DMS 273 (cell line): Measurements from ENCODE around the gene PAK6.

Source experiments
- DNase-seq: peaks from one replicate; lab custom pipeline; 2025; ENCODE audit not compliant: unreplicated experiment; lab: John Stamatoyannopoulos, UW

Gene PAK6

GRCh38 chr15:40307421-40308211, 68.8 kb downstream of the PAK6 start, which contains the start of gene PLCB2:
TSS of gene PLCB2 (minus strand) at chr15:40307935. CDS start at chr15:40307672, 263 bp downstream.
- peak; percentile 61 for DNase-seq

- no peak for DNase-seq
These were observed 70.5 kb downstream of the PAK6 start for GRCh38 chr15:40309344-40309862.

GRCh38 chr15:40310001-40310959, 71.4 kb downstream of the PAK6 start:
- DNase-seq, result peak; percentile 73

GRCh38 chr15:40310993-40311392, 72.1 kb downstream of the PAK6 start:
- no peak for DNase-seq

GRCh38 chr15:40312370-40313158, 73.7 kb downstream of the PAK6 start:
- no peak for DNase-seq

- DNase-seq, result peak; percentile 77
These were observed 74.9 kb downstream of the PAK6 start for GRCh38 chr15:40313531-40314398.

GRCh38 chr15:40314723-40315276, 75.9 kb downstream of the PAK6 start:
- no peak for DNase-seq

GRCh38 chr15:40316931-40317330, 78.1 kb downstream of the PAK6 start:
- DNase-seq, result no peak

GRCh38 chr15:40317580-40317979, 78.7 kb downstream of the PAK6 start:
- DNase-seq, result no peak

- no peak for DNase-seq
These were observed 81.5 kb downstream of the PAK6 start for GRCh38 chr15:40320409-40320808.

GRCh38 chr15:40320931-40321371, 82.1 kb downstream of the PAK6 start:
- peak; percentile 76 for DNase-seq

- DNase-seq, result peak; percentile 44
These were observed 83.8 kb downstream of the PAK6 start for GRCh38 chr15:40322531-40323238.

- peak; percentile 96 for DNase-seq
These were observed 84.5 kb downstream of the PAK6 start, which contains the start of gene INAFM2 for GRCh38 chr15:40323239-40323952. TSS of gene INAFM2 (plus strand) at chr15:40323692. CDS start at chr15:40324056, 364 bp downstream.

- peak; percentile 43 for DNase-seq
These were observed 85.4 kb downstream of the PAK6 start for GRCh38 chr15:40323953-40324937.

GRCh38 chr15:40325188-40325587, 86.3 kb downstream of the PAK6 start:
- no peak for DNase-seq

- DNase-seq, result no peak
These were observed 86.8 kb downstream of the PAK6 start for GRCh38 chr15:40325700-40326099.
